Spleen (tissue), 11 donors: ENCODE results near the gene GRN. TPM values are rescaled to one million over a fixed set of nuclear protein-coding genes. Genes with fewer than 3 reads are reported as not detected.
"Not testable (repeated sequence)": the region's sequence is repeated elsewhere in the genome, so short reads cannot be mapped to it uniquely, and the experiment has no call there.

Source experiments
- DNase-seq: peaks from one replicate; pipeline ENCODE4 v3.0.0-alpha.2; 2020
- H3K27ac ChIP-seq, 8 donors: fragments of 200-600 bp; sonication (generic) in 7 of 8; 1 replicate in 4 of 8; 2 replicates in 4 of 8; pipeline versions ENCODE4 v1.5.0 to v1.8.0; 2016 to 2021; ENCODE audit warnings: inconsistent platforms in 4 of 8, mild to moderate bottlenecking in 4 of 8, moderate library complexity in 1 of 8
- H3K27me3 ChIP-seq, 7 donors: fragments of 200-600 bp; sonication (generic) in 6 of 7; replicated peaks in 1 of 7; 1 replicate in 4 of 7; 2 replicates in 3 of 7; pipeline versions ENCODE4 v1.5.0 to v1.8.0; 2016 to 2021; ENCODE audit warnings: inconsistent platforms in 3 of 7, mild to moderate bottlenecking in 1 of 7
- H3K36me3 ChIP-seq, 6 donors: fragments of 200-600 bp; sonication (generic) in 5 of 6; 1 replicate in 4 of 6; 2 replicates in 2 of 6; pipeline versions ENCODE4 v1.5.0 to v1.8.0; 2016 to 2021; ENCODE audit warnings: inconsistent platforms in 2 of 6
- H3K4me1 ChIP-seq, 6 donors: fragments of 200-600 bp; sonication (generic) in 5 of 6; 1 replicate in 3 of 6; 2 replicates in 3 of 6; pipeline versions ENCODE4 v1.5.0 to v1.8.0; 2016 to 2021; ENCODE audit warnings: inconsistent platforms in 3 of 6
- H3K4me3 ChIP-seq, 8 donors: fragments of 200-600 bp; sonication (generic) in 7 of 8; 1 replicate in 4 of 8; 2 replicates in 4 of 8; pipeline versions ENCODE4 v1.5.0 to v1.8.0; 2016 to 2021; ENCODE audit warnings: inconsistent platforms in 4 of 8, mild to moderate bottlenecking in 4 of 8, moderate library complexity in 2 of 8
- H3K9me3 ChIP-seq, 8 donors: fragments of 200-600 bp; sonication (generic) in 7 of 8; 1 replicate in 4 of 8; 2 replicates in 4 of 8; pipeline versions ENCODE4 v1.5.0 to v1.8.0; 2016 to 2021; ENCODE audit warnings: inconsistent platforms in 4 of 8
- POLR2A ChIP-seq, 3 donors: fragments of 450-650 bp; IDR thresholded peaks; one replicate each; pipeline ENCODE4 v1.5.1; 2017; ENCODE audit warnings: antibody characterized with exemption in 3 of 3, mild to moderate bottlenecking in 1 of 3
- POLR2AphosphoS5 ChIP-seq, 3 donors: sonication (generic); formaldehyde crosslinking; IDR thresholded peaks; one replicate each; pipeline ENCODE4 v1.5.1; 2017; ENCODE audit warnings: antibody characterized with exemption in 3 of 3
- WGBS, 5 donors: extraction: QIAGEN DNeasy Blood & Tissue Kit in 3 of 5; methylation state at CpG; one replicate each; pipeline versions ENCODE4 v1.1.5 to v1.1.7; 2013 to 2018; 5-methylcytosine and 5-hydroxymethylcytosine counted together
- intact Hi-C: fragments of 100-400 bp; cut with DNase I; formaldehyde crosslinking; loops from one replicate; pipeline ENCODE4 v1.15.0; 2023; ENCODE audit warnings: low total_unique reads
- polyA plus RNA-seq, 3 donors: library from polyadenylated mRNA; stranded (reverse); fragments of 200-250 nt; gene quantifications; one replicate each; pipeline ENCODE4 v1.2.1, GENCODE V29; 2013
- total RNA-seq, 7 donors: library from RNA; depleted of rRNA in 3 of 7; stranded (reverse); fragments of >200 nt in 3 of 7; fragmentation: NEBNext Ultra II Directional in 4 of 7; extraction: Animal tissue kit (Norgen Biotek cat#: 25700) in 4 of 7; gene quantifications; one replicate each; pipeline versions ENCODE4 v1.1.0 to v1.2.1, GENCODE V29; 2016 to 2021
- TF ChIP-seq, protein P1 (sequence below), 11 experiments: fragments of 200-600 bp in 7 of 11; fragments of 450-650 bp in 4 of 11; sonication (generic) in 4 of 11; IDR thresholded peaks in 8 of 11; conservative IDR thresholded peaks in 3 of 11; 1 replicate in 7 of 11; 2 replicates in 4 of 11; pipeline versions ENCODE4 v1.4.0 to v1.8.0; 2016 to 2021; ENCODE audit warnings: antibody characterized with exemption in 11 of 11, inconsistent platforms in 4 of 11, mild to moderate bottlenecking in 1 of 11
- donor health status: healthy with polysubstance abuse.
- donor health status: DM: no; HTN: no; CAD: no; lungs with moderate emphysema.
- donor health status: DM: no; HTN: no; CAD: no.
- donor health status: Bipolar disorder and iron deficiency.
- donor health status: healthy.
- donor health status: DM: no; HTN: no; CAD: no.
- donor health status: DM: yes; HTN: yes; CAD: no.

GRN gene
- total and polyA plus RNA-seq, 10 donors: 135 to 896 (median 512) TPM

DNA sequence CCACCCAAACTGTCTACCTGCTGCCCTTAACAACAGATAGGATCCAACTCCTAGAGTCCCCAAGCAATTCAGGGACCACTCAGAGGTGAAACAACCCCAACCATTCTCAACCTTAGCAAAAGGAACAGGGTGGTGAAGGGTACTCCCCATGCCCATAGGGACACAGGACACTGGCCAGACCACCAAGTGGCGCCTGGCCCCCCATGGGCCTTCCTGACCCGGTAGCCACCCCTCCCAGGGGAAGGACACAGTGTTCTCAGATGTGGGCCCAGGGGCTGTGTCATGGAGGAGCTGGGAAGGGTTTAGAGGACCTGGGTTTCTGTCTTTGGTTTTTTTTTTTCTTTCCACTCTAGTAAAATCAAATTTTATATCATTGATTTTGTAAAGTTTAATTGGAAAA, 10.8 kb upstream of the GRN start:
- DNase-seq: peak; percentile 73
- Histone ChIP-seq H3K9me3 (no peaks in the 10 kb centered on the region), H3K4me1 (peaks cover 9 to 70% (median 49%) of the 10 kb centered on the region in 6 donors), H3K4me3 (no peak overlapping the region), H3K36me3 (no peaks in the 10 kb centered on the region), H3K27me3 (no peaks in the 10 kb centered on the region), H3K27ac (peak overlapping the region in 7 of 8 donors; percentile 7 to 86 (median 74))
- TF ChIP-seq POLR2A (IDR thresholded peaks at IDR 0.05) (no peak), POLR2AphosphoS5 (IDR thresholded peaks at IDR 0.05) (no peak)
- TF ChIP-seq, protein P1, sequence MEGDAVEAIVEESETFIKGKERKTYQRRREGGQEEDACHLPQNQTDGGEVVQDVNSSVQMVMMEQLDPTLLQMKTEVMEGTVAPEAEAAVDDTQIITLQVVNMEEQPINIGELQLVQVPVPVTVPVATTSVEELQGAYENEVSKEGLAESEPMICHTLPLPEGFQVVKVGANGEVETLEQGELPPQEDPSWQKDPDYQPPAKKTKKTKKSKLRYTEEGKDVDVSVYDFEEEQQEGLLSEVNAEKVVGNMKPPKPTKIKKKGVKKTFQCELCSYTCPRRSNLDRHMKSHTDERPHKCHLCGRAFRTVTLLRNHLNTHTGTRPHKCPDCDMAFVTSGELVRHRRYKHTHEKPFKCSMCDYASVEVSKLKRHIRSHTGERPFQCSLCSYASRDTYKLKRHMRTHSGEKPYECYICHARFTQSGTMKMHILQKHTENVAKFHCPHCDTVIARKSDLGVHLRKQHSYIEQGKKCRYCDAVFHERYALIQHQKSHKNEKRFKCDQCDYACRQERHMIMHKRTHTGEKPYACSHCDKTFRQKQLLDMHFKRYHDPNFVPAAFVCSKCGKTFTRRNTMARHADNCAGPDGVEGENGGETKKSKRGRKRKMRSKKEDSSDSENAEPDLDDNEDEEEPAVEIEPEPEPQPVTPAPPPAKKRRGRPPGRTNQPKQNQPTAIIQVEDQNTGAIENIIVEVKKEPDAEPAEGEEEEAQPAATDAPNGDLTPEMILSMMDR (IDR thresholded peaks at IDR 0.05 in 8 of 11, conservative IDR thresholded peaks at IDR 0.05 in 3 of 11): no peak
- 22 to 48% (median 41%) methylated on average over 2 of the region's 2 CpGs for WGBS, 5 donors
- intact Hi-C loops: no loop called here

DNA sequence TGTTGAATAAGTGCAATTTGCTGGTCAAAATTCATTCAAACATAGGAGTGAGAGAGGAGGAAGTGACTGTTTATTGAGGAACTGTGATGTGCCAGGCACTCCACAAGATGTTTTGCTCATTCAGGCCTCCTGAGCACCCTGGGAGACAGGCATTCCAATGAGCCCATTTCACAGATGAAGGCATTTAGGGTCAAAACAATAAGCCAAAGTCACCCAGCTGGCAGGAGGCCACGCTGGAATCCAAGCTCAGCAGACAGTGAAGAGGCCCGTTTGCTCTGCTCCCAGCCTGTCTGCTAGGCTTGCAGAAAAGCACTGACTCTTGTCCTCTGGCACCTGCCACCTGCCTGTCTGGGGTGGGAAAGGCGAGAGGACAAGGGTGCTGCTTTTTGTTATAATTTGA, 10.4 kb upstream of the GRN start:
- Histone ChIP-seq H3K27ac (peak overlapping the region in 7 of 8 donors; percentile 7 to 86 (median 74)), H3K4me1 (peaks cover 9 to 74% (median 51%) of the 10 kb centered on the region in 6 donors), H3K27me3 (no peaks in the 10 kb centered on the region), H3K4me3 (no peak overlapping the region), H3K9me3 (no peaks in the 10 kb centered on the region), H3K36me3 (no peaks in the 10 kb centered on the region)
- TF ChIP-seq, protein P1 (IDR thresholded peaks at IDR 0.05 in 8 of 11, conservative IDR thresholded peaks at IDR 0.05 in 3 of 11): no peak
- DNase-seq: peak; percentile 66
- 34 to 66% (median 50%) methylated on average over 3 of the region's 3 CpGs for WGBS, 5 donors
- intact Hi-C loops: no loop called here

DNA sequence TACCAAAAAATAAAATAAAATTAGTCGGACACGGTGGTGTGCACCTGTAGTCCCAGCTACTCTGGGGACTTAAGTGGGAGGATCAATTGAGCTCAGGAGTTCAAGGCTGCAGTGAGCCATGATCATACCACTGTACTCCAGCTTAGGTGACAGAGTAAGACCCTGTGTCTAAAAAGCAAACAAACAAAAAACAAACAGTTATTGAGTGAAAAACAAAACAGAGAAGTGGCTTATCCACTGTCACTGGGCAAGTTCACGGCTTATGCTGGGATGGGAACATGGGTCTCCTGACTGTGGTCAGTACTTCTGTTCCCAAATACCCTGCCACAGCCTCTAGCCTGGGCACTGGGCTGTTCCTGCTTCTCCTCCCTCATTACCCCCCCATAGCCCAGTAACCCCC, 9.5 kb upstream of the GRN start:
- intact Hi-C loops: no loop called here
- Histone ChIP-seq H3K27me3 (no peaks in the 10 kb centered on the region), H3K9me3 (no peaks in the 10 kb centered on the region), H3K36me3 (no peaks in the 10 kb centered on the region), H3K27ac (peak overlapping the region in 1 of 8 donors; percentile 86), H3K4me1 (peaks cover 9 to 79% (median 55%) of the 10 kb centered on the region in 6 donors), H3K4me3 (no peak overlapping the region)
- 59 to 90% (median 79%) methylated on average over 3 of the region's 3 CpGs for WGBS, 5 donors
- DNase-seq: no peak
- TF ChIP-seq POLR2A (IDR thresholded peaks at IDR 0.05) (no peak), POLR2AphosphoS5 (IDR thresholded peaks at IDR 0.05) (no peak)
- TF ChIP-seq, protein P1 (IDR thresholded peaks at IDR 0.05 in 8 of 11, conservative IDR thresholded peaks at IDR 0.05 in 3 of 11): no peak

DNA sequence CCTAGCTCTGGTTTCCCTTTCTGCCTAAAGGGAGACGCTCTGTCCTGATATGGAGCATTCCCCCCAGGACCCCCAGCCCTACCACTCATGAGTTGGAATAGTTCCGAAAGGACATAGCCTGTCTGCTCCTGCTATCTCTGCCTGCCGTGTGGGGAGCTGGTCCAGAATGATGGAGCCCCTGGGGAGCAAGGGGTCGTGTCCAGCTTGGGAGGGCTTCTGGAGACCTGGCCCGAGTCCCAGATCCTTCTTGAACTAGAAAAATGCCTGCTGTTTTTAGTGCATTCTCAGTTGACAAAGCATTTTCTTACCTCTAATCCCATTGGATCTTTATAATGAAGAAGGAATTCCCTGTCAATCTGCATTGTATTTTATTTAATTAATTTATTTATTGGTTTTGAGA, 9.1 kb upstream of the GRN start:
- no peaks in the 10 kb centered on the region for H3K36me3 ChIP-seq
- TF ChIP-seq POLR2AphosphoS5 (IDR thresholded peaks at IDR 0.05) (no peak), POLR2A (IDR thresholded peaks at IDR 0.05) (no peak)
- intact Hi-C loops: no loop called here
- no peak for DNase-seq
- peak overlapping the region in 1 of 8 donors; percentile 86 for H3K27ac ChIP-seq
- H3K4me3 ChIP-seq: no peak overlapping the region
- WGBS, 5 donors: 58 to 72% (median 67%) methylated on average over 5 of the region's 5 CpGs
- no peaks in the 10 kb centered on the region for H3K27me3 ChIP-seq
- peaks cover 9 to 78% (median 53%) of the 10 kb centered on the region in 6 donors for H3K4me1 ChIP-seq
- H3K9me3 ChIP-seq: no peaks in the 10 kb centered on the region

DNA sequence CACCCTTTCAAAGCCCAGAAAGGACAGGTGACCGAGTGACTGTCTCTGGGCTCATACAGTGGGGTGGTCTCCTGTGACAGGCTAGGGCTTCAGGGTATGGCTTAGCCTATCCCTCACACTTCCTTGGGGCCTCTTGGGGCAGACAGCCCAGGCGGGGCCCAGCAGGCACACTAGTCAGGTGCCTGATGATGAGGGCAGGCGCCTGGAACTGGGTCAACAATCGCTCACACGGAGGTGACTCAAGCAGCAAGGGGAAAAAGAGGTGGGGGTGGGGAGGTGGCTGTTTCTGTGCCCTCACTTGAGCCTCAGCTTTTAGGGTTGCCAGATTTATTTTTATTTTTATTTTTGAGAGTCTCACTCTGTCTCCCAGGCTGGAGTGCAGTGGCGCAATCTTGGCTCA, 6.4 kb upstream of the GRN start:
- Histone ChIP-seq H3K27me3 (no peaks in the 10 kb centered on the region), H3K4me1 (peaks cover 4 to 53% (median 32%) of the 10 kb centered on the region in 6 donors), H3K9me3 (no peaks in the 10 kb centered on the region), H3K4me3 (no peak overlapping the region), H3K36me3 (no peaks in the 10 kb centered on the region), H3K27ac (peak overlapping the region in 1 of 8 donors; percentile 81)
- DNase-seq: peak; percentile 76
- WGBS, 5 donors: 55 to 71% (median 56%) methylated on average over 6 of the region's 6 CpGs
- intact Hi-C loops: no loop called here
- no peak for TF ChIP-seq POLR2A (IDR thresholded peaks at IDR 0.05)
- TF ChIP-seq POLR2AphosphoS5 (IDR thresholded peaks at IDR 0.05): no peak
- TF ChIP-seq, protein P1 (IDR thresholded peaks at IDR 0.05 in 8 of 11, conservative IDR thresholded peaks at IDR 0.05 in 3 of 11): no peak

DNA sequence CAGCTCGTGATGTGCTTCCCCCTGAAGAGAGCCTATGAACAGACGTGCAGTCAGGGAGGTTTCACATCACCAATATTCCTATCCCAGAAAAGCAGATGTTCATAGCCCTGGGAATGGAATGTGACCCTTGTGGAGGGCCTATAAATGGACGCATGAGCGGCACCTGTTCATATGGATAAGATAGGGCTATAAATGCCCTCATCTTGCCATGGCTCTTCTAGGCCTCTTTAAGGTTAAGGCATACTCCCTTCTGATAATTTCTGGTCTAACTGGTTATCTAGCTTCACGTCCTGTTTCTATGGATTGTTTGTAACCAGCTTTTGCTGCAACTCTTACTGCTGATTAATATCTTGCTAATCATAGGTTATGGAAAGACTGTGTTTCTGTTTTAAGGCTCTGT, 4.5 kb upstream of the GRN start:
- H3K36me3 ChIP-seq, H3K9me3 ChIP-seq, H3K4me3 ChIP-seq, DNase-seq, H3K27me3 ChIP-seq, intact Hi-C loops: not testable (repeated sequence)
- peaks cover 0 to 50% (median 25%) of the 10 kb centered on the region in 6 donors for H3K4me1 ChIP-seq
- WGBS, 5 donors: 78 to 84% (median 82%) methylated on average over 5 of the region's 5 CpGs
- peak overlapping the region in 5 of 8 donors; percentile 9 to 81 (median 66) for H3K27ac ChIP-seq
